K562 (cell line): ENCODE results near the gene DTX3. TPM values are rescaled to one million over a fixed set of nuclear protein-coding genes. Genes with fewer than 3 reads are reported as not detected.

Source experiments
- CBFA2T3 ChIP-seq: fragments of 450-650 bp; IDR thresholded peaks from 2 replicates; pipeline ENCODE4 v1.6.1; 2017
- CHD1 ChIP-seq: fragments of 200-600 bp; sonication (generic); IDR thresholded peaks from one replicate; pipeline ENCODE4 v1.6.1; 2012; ENCODE audit warnings: mild to moderate bottlenecking, moderate library complexity, low read length, inconsistent platforms
- ETV1 ChIP-seq: fragments of 450-650 bp; conservative IDR thresholded peaks from 2 replicates; pipeline ENCODE4 v1.6.1; 2016; ENCODE audit warnings: missing genetic modification characterization, control low read depth, low read depth, missing compliant biosample characterization
- HMG20A ChIP-seq: fragments of 450-650 bp; formaldehyde crosslinking; conservative IDR thresholded peaks from 2 replicates; pipeline ENCODE4 v1.4.0; 2020; ENCODE audit warnings: mild to moderate bottlenecking, mixed read lengths
- LEF1 ChIP-seq: fragments of 450-650 bp; IDR thresholded peaks from 2 replicates; pipeline ENCODE4 v1.6.1; 2016; ENCODE audit warnings: mild to moderate bottlenecking
- NFYB ChIP-seq: IDR thresholded peaks from 2 replicates; pipeline ENCODE4 v1.6.1; 2011; ENCODE audit warnings: mild to moderate bottlenecking, moderate library complexity; ENCODE audit not compliant: insufficient read length; ENCODE audit errors: extremely low read depth
- PCBP2 ChIP-seq: fragments of 200-400 bp; formaldehyde crosslinking; IDR thresholded peaks from 2 replicates; pipeline ENCODE4 v1.6.1; 2018; ENCODE audit warnings: low read length, low read depth, mild to moderate bottlenecking, moderate library complexity; ENCODE audit not compliant: poor library complexity, severe bottlenecking
- POLR2AphosphoS2 ChIP-seq: IDR thresholded peaks from 2 replicates; pipeline ENCODE4 v1.6.1; 2012; ENCODE audit warnings: low read length, improper control_type of control experiment
- RBM22 ChIP-seq: fragments of 200-400 bp; formaldehyde crosslinking; IDR thresholded peaks from 2 replicates; pipeline ENCODE4 v1.6.1; 2018; ENCODE audit warnings: low read length, low read depth; ENCODE audit not compliant: poor library complexity, severe bottlenecking
- SMAD4 ChIP-seq: fragments of 250-450 bp; sonication (Bioruptor Pico); conservative IDR thresholded peaks from 2 replicates; pipeline ENCODE4 v1.8.0; 2021; ENCODE audit warnings: inconsistent platforms, mild to moderate bottlenecking, moderate library complexity
- ZBTB2 ChIP-seq: fragments of 450-650 bp; IDR thresholded peaks from 2 replicates; pipeline ENCODE4 v1.6.1; 2016; ENCODE audit warnings: antibody characterized with exemption
- ZFP36 ChIP-seq: fragments of 150-350 bp; IDR thresholded peaks from 2 replicates; pipeline ENCODE4 v1.6.1; 2018; ENCODE audit warnings: low read length, low read depth; ENCODE audit not compliant: partially characterized antibody
- ZHX1 ChIP-seq: fragments of 150-350 bp; conservative IDR thresholded peaks from 2 replicates; pipeline ENCODE4 v1.6.1; 2014; ENCODE audit warnings: low read length
- ZNF124 ChIP-seq: sonication (generic); formaldehyde crosslinking; IDR thresholded peaks from 2 replicates; pipeline ENCODE4 v1.8.1; 2022; ENCODE audit warnings: missing genetic modification reagents
- ZNF143 ChIP-seq: sonication (generic); formaldehyde crosslinking; IDR thresholded peaks from 2 replicates; pipeline ENCODE4 v1.9.0; 2022; ENCODE audit warnings: mild to moderate bottlenecking, missing genetic modification reagents
- ZNF184 ChIP-seq: sonication (generic); formaldehyde crosslinking; IDR thresholded peaks from 2 replicates; pipeline ENCODE4 v1.5.0; 2020; ENCODE audit warnings: missing genetic modification reagents
- ZZZ3 ChIP-seq: fragments of 450-650 bp; IDR thresholded peaks from 2 replicates; pipeline ENCODE4 v1.6.1; 2016; ENCODE audit warnings: antibody characterized with exemption, mild to moderate bottlenecking, moderate library complexity
- polyA plus RNA-seq, 8 experiments: library from polyadenylated mRNA; depleted of rRNA in 4 of 8; stranded (reverse) in 5 of 8; unstranded in 3 of 8; fragments of >200 nt; fragmentation: Nextera tagmentation in 2 of 8; fragmentation: Illumina TruSeq in 1 of 8; extraction: Ambion mirVana in 2 of 8; extraction: Trizol in 1 of 8; gene quantifications; 2 replicates each; pipeline versions ENCODE4 v1.2.1 to v1.2.3, GENCODE V29; 2011 to 2014; ENCODE audit warnings: inconsistent platforms in 1 of 8, missing spikeins in 1 of 8
- total RNA-seq, 7 experiments: library from RNA; depleted of rRNA in 6 of 7; stranded (reverse); fragments of >200 nt in 6 of 7; fragmentation: Illumina TruSeq in 2 of 7; extraction: Trizol in 2 of 7; gene quantifications; 2 replicates each; pipeline versions ENCODE4 v1.2.1 to v1.2.3, GENCODE V29; 2011 to 2021; ENCODE audit warnings: low replicate concordance in 1 of 7
- TF ChIP-seq, protein P1 (sequence below): fragments of 250-450 bp; sonication (Bioruptor Pico); IDR thresholded peaks from 2 replicates; pipeline ENCODE4 v1.9.0; 2021; ENCODE audit warnings: mild to moderate bottlenecking
- TF ChIP-seq, protein P2 (sequence below): fragments of 250-450 bp; sonication (Bioruptor Pico); IDR thresholded peaks from 2 replicates; pipeline ENCODE4 v1.4.0; 2020; ENCODE audit warnings: mild to moderate bottlenecking, moderate library complexity
- TF ChIP-seq, protein P3 (sequence below): fragments of 450-650 bp; IDR thresholded peaks from 2 replicates; pipeline ENCODE4 v1.7.1; 2018; ENCODE audit warnings: mild to moderate bottlenecking, low read depth; ENCODE audit not compliant: partially characterized antibody

The DTX3 gene
- total and polyA plus RNA-seq, 9 of the 15 experiments (the other 6 are each of a cell fraction or from before 2014, with no cell fraction given), result 0.03 to 0.09 (median 0.06) TPM; not detected in 6

GRCh38 chr12:57621497-57622292, 17.1 kb downstream of the DTX3 start (continued):
- TF ChIP-seq, protein P1, sequence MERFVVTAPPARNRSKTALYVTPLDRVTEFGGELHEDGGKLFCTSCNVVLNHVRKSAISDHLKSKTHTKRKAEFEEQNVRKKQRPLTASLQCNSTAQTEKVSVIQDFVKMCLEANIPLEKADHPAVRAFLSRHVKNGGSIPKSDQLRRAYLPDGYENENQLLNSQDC (CRISPR knock-in tag), result no peak
- TF ChIP-seq ZNF143 (CRISPR knock-in tag), result 0 out of 2 replicates have a peak, but pooled peaks have one; percentile 24
- no peak for TF ChIP-seq ZNF184 (CRISPR knock-in tag)
- TF ChIP-seq CBFA2T3, result no peak
- TF ChIP-seq ZBTB2, result no peak
- no peak for TF ChIP-seq ZZZ3
- no peak for TF ChIP-seq LEF1
- TF ChIP-seq POLR2AphosphoS2, result no peak
- TF ChIP-seq RBM22, result no peak
- TF ChIP-seq HMG20A (CRISPR knock-in tag), result no peak
- TF ChIP-seq ZFP36, result no peak
- TF ChIP-seq ETV1 (tag), result no peak
- 0 out of 2 replicates have a peak, but pooled peaks have one; percentile 60 for TF ChIP-seq SMAD4 (CRISPR knock-in tag)
- no peak for TF ChIP-seq PCBP2
- no peak for TF ChIP-seq CHD1
- TF ChIP-seq, protein P2, sequence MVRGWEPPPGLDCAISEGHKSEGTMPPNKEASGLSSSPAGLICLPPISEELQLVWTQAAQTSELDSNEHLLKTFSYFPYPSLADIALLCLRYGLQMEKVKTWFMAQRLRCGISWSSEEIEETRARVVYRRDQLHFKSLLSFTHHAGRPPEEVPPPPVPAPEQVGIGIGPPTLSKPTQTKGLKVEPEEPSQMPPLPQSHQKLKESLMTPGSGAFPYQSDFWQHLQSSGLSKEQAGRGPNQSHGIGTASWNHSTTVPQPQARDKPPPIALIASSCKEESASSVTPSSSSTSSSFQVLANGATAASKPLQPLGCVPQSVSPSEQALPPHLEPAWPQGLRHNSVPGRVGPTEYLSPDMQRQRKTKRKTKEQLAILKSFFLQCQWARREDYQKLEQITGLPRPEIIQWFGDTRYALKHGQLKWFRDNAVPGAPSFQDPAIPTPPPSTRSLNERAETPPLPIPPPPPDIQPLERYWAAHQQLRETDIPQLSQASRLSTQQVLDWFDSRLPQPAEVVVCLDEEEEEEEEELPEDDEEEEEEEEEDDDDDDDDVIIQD, result no peak
- TF ChIP-seq NFYB, result no peak
- TF ChIP-seq, protein P3, sequence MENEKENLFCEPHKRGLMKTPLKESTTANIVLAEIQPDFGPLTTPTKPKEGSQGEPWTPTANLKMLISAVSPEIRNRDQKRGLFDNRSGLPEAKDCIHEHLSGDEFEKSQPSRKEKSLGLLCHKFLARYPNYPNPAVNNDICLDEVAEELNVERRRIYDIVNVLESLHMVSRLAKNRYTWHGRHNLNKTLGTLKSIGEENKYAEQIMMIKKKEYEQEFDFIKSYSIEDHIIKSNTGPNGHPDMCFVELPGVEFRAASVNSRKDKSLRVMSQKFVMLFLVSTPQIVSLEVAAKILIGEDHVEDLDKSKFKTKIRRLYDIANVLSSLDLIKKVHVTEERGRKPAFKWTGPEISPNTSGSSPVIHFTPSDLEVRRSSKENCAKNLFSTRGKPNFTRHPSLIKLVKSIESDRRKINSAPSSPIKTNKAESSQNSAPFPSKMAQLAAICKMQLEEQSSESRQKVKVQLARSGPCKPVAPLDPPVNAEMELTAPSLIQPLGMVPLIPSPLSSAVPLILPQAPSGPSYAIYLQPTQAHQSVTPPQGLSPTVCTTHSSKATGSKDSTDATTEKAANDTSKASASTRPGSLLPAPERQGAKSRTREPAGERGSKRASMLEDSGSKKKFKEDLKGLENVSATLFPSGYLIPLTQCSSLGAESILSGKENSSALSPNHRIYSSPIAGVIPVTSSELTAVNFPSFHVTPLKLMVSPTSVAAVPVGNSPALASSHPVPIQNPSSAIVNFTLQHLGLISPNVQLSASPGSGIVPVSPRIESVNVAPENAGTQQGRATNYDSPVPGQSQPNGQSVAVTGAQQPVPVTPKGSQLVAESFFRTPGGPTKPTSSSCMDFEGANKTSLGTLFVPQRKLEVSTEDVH, result no peak
- TF ChIP-seq ZHX1, result no peak
- no peak for TF ChIP-seq ZNF124 (CRISPR knock-in tag)
